Lower lobe of right lung (tissue), 2 donors: ENCODE measurements around the gene CASZ1. TPM values are rescaled to one million over a fixed set of nuclear protein-coding genes. Genes with fewer than 3 reads are reported as not detected.

Source experiments
- ATAC-seq, 2 donors: fragments of 200-7000 bp; cut with Tn5 transposase; one replicate each; pipeline ENCODE4 v1.9.1; 2020 to 2022; ENCODE audit warnings: mild to moderate bottlenecking in 2 of 2, moderate library complexity in 2 of 2
- DNase-seq: peaks from one replicate; pipeline ENCODE4 v3.0.0-alpha.2; 2020
- H3K27ac ChIP-seq: fragments of 200-600 bp; one replicate; pipeline ENCODE4 v1.8.0; 2022
- H3K27me3 ChIP-seq: fragments of 200-600 bp; one replicate; pipeline ENCODE4 v1.8.0; 2022; ENCODE audit warnings: low read depth
- H3K36me3 ChIP-seq: fragments of 200-600 bp; one replicate; pipeline ENCODE4 v1.8.0; 2022; ENCODE audit warnings: mild to moderate bottlenecking
- H3K4me1 ChIP-seq: fragments of 200-600 bp; one replicate; pipeline ENCODE4 v1.8.0; 2022
- H3K4me3 ChIP-seq: fragments of 200-600 bp; one replicate; pipeline ENCODE4 v1.8.0; 2022; ENCODE audit warnings: mild to moderate bottlenecking
- H3K9me3 ChIP-seq: fragments of 200-600 bp; one replicate; pipeline ENCODE4 v1.8.0; 2022
- intact Hi-C: fragments of 100-400 bp; cut with DNase I; formaldehyde crosslinking; loops from one replicate; pipeline ENCODE4 v1.11.0; 2022
- total RNA-seq: library from RNA; stranded (reverse); fragmentation: NEBNext Ultra II Directional; extraction: Animal tissue kit (Norgen Biotek cat#: 25700); gene quantifications from one replicate; pipeline ENCODE4 v1.2.1, GENCODE V29; 2021
- TF ChIP-seq, protein P1 (sequence below): fragments of 200-600 bp; IDR thresholded peaks from one replicate; pipeline ENCODE4 v1.8.0; 2022; ENCODE audit warnings: antibody characterized with exemption, mild to moderate bottlenecking
- donor health status: DM: no; HTN: yes; CAD: no; lungs with severe emphysema.

The CASZ1 gene
- total RNA-seq, 1 donor from 2014 or later: 47.5 TPM

DNA sequence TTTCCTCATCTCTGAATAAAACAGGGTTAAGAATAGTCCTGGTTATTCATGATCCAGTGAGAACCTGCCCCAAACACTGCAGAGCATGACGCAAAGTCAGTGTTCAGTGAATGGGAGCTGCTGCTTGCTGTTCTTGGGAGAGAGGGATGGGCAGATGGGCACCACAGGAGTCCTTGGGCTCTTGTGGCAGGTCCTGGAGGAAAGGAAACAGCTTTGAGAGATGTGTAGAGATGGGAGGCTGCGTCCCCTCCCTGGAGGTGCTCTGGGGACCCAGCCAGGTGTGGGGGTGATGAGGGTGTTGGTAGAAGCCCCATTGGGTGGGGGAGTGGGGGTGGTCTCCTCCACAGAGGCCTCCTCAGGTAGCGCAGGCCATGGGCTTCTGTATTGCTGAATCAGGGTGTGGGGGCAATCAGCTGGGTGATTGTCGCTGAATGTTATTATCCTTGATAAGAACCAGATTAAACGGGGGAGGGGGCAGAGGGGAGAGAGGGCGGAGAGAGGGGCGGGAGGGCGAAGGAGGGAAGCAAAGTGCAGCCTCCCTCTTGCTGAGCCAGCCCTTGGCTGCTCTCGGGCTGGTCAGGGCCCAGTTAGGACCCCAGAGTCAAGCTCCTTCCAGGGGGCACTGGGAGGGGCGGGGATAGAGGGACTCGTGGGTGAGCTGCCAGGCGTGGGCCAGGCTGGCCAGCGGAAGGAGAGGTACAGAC is 22.9 kb upstream of the CASZ1 start:
- ATAC-seq: no peak
- TF ChIP-seq, protein P1, sequence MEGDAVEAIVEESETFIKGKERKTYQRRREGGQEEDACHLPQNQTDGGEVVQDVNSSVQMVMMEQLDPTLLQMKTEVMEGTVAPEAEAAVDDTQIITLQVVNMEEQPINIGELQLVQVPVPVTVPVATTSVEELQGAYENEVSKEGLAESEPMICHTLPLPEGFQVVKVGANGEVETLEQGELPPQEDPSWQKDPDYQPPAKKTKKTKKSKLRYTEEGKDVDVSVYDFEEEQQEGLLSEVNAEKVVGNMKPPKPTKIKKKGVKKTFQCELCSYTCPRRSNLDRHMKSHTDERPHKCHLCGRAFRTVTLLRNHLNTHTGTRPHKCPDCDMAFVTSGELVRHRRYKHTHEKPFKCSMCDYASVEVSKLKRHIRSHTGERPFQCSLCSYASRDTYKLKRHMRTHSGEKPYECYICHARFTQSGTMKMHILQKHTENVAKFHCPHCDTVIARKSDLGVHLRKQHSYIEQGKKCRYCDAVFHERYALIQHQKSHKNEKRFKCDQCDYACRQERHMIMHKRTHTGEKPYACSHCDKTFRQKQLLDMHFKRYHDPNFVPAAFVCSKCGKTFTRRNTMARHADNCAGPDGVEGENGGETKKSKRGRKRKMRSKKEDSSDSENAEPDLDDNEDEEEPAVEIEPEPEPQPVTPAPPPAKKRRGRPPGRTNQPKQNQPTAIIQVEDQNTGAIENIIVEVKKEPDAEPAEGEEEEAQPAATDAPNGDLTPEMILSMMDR: no peak
- intact Hi-C loops: no loop called here
- no peak overlapping the region for H3K27ac ChIP-seq
- no peak for DNase-seq
- H3K4me3 ChIP-seq: no peak overlapping the region
- no peaks in the 10 kb centered on the region for H3K36me3 ChIP-seq
- no peaks in the 10 kb centered on the region for H3K27me3 ChIP-seq
- H3K9me3 ChIP-seq: no peaks in the 10 kb centered on the region
- no peaks in the 10 kb centered on the region for H3K4me1 ChIP-seq

DNA sequence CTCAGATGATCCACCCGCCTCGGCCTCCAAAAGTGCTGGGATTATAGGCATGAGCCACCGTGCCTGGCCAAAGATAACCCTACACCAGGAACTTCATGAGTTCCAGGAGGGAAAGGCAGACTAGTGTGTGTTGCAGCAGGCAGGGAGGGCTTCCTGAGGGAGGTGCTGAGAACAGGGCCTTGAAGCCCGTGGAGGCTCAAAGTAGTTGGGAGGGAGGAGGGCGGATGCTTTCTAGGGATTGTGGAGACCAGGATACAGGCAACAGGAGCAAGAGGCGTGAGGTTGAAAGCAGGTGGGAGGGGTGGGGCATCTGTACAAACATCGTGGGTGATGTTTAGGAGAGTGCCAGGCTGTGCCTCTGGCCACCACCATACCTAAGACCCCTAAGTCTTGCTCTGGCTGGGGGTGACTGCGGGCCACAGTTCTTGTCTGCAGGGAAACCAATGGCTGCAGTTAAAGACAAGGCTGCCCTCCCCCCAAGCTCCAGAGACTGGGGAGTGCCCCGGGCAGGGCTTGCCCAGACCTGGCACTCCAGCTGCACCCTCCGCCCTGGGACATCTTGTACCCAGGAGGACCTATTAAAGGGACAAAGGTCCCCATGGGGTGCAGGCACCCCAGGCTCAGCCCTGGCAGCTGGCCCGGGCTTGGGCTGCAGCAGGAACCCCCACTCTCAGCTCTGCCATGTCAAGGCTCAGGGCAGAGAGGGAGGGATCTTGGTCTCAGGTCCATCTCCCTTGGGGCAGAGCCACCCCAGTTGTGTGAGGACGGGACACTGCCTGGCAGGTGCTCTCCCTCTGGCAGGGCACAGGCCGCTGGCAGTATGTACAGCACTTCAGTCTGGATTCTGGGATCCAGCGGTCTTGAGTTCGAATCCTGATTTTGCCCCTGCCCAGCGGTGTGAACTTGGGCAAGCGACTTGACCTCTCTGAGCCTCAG is 22.1 kb upstream of the CASZ1 start:
- H3K4me1 ChIP-seq: no peaks in the 10 kb centered on the region

DNA sequence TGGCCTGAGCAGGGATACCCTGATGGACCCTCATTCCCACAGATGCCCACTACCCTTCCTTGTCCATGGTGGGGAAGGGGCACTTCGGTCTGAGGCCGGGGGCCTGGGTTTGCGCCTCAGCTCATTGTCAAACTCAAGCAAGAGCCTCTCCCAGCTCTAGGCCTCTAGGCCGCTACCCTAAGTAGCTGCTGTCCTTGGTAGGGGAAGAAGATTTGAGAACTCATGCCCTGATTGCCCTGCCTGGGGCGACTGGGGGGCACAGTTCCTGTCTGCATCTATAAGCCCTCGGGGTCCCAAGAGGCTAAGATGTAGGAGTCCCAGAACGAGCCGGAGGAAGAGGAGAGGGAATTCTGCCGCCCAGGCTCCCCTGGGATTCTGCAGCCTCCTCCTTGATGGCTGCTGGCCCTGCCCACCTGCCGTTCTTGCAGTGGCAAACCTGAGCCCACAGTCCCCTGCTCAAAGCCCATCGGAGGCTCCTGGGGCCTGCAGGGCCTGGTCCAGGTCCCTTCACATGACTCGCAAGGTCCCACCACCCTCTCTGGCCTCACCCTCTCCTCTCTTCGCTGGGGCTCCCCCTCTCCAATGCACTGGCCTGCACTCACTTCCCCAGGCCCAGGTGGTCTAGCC is 20.4 kb upstream of the CASZ1 start:
- H3K36me3 ChIP-seq: no peaks in the 10 kb centered on the region
- DNase-seq: no peak
- H3K27ac ChIP-seq: no peak overlapping the region
- ATAC-seq: no peak
- no peaks in the 10 kb centered on the region for H3K9me3 ChIP-seq
- TF ChIP-seq, protein P1: no peak
- H3K4me1 ChIP-seq: no peaks in the 10 kb centered on the region
- H3K27me3 ChIP-seq: no peaks in the 10 kb centered on the region
- intact Hi-C loops: no loop called here
- no peak overlapping the region for H3K4me3 ChIP-seq

More for the DNA sequence above, 22.1 kb upstream of the CASZ1 start:
- Histone ChIP-seq H3K27ac (no peak overlapping the region), H3K27me3 (no peaks in the 10 kb centered on the region), H3K9me3 (no peaks in the 10 kb centered on the region), H3K36me3 (no peaks in the 10 kb centered on the region), H3K4me3 (no peak overlapping the region)
- peak; percentile 35 to 62 for ATAC-seq
- DNase-seq: peak; percentile 66
- intact Hi-C loops: no loop called here
- TF ChIP-seq, protein P1: no peak

DNA sequence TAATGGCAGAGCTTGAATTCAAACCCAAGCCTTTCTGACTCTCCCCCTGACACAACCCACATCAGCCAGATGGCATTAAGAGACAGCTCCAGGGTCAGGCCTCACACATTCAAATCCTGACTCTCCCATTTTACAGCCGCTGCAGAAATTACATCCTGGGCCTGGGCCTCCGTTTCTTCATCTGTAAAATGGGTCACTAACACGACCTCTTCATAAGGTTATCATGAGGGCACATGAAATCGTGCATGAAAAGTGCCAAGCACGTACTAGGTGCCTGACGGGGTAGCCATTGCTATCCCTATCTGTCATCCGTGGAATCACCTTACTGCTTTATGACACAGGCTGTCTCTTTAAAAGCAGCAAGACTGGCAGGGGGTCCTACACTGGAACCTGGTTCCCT is 19.8 kb upstream of the CASZ1 start:
- Histone ChIP-seq H3K27me3 (no peaks in the 10 kb centered on the region), H3K27ac (no peak overlapping the region), H3K4me1 (no peaks in the 10 kb centered on the region), H3K9me3 (no peaks in the 10 kb centered on the region), H3K36me3 (no peaks in the 10 kb centered on the region), H3K4me3 (no peak overlapping the region)
- ATAC-seq: no peak
- TF ChIP-seq, protein P1: no peak
- DNase-seq: no peak
- intact Hi-C loops: no loop called here

GRCh38 chr1:10815858-10816195 is 19.4 kb upstream of the CASZ1 start:
- peak overlapping the region; percentile 64 for H3K27ac ChIP-seq
- H3K4me1 ChIP-seq: no peaks in the 10 kb centered on the region
- H3K4me3 ChIP-seq: no peak overlapping the region
- no peaks in the 10 kb centered on the region for H3K36me3 ChIP-seq
- TF ChIP-seq, protein P1: no peak
- ATAC-seq (peak; percentile 45 to 61), DNase-seq (no peak)
- H3K27me3 ChIP-seq: no peaks in the 10 kb centered on the region
- intact Hi-C loops: no loop called here
- no peaks in the 10 kb centered on the region for H3K9me3 ChIP-seq
